Ovary (tissue), 9 donors: ENCODE results near the gene CD79B. TPM values are rescaled to one million over a fixed set of nuclear protein-coding genes. Genes with fewer than 3 reads are reported as not detected.
A peak's percentile ranks its signal among the peaks of the same experiment; 100 is the strongest.

ENCODE experiments used
- DNase-seq, 5 donors: peaks; one replicate each; pipeline ENCODE4 v3.0.0-alpha.2; 2019 to 2020
- H3K27ac ChIP-seq, 2 donors: fragments of 200-600 bp; one replicate each; pipeline versions ENCODE4 v1.5.1 to v1.8.0; 2019 to 2022
- H3K27me3 ChIP-seq: fragments of 200-600 bp; one replicate; pipeline ENCODE4 v1.8.0; 2022
- H3K36me3 ChIP-seq: fragments of 200-600 bp; sonication (generic); one replicate; pipeline ENCODE4 v1.5.1; 2019
- H3K4me1 ChIP-seq: one replicate; pipeline ENCODE4 v1.8.1; 2013; ENCODE audit warnings: mild to moderate bottlenecking, moderate library complexity; ENCODE audit not compliant: insufficient read depth
- H3K4me3 ChIP-seq: fragments of 200-600 bp; sonication (generic); one replicate; pipeline ENCODE4 v1.5.1; 2017
- H3K9me3 ChIP-seq, 2 donors: fragments of 200-600 bp in 1 of 2; sonication (generic) in 1 of 2; one replicate each; pipeline versions ENCODE4 v1.5.1 to v1.8.1; 2013 to 2019; ENCODE audit warnings: mild to moderate bottlenecking in 1 of 2, moderate library complexity in 1 of 2
- EP300 ChIP-seq: sonication (generic); formaldehyde crosslinking; IDR thresholded peaks from one replicate; pipeline ENCODE4 v1.6.1; 2017; ENCODE audit warnings: antibody characterized with exemption
- POLR2A ChIP-seq: fragments of 450-650 bp; IDR thresholded peaks from one replicate; pipeline ENCODE4 v1.6.1; 2017; ENCODE audit warnings: antibody characterized with exemption, mild to moderate bottlenecking, moderate library complexity
- WGBS, 3 donors: extraction: QIAGEN DNeasy Blood & Tissue Kit in 1 of 3; methylation state at CpG; one replicate each; pipeline versions ENCODE4 v1.1.5 to v1.1.7; 2013 to 2017; 5-methylcytosine and 5-hydroxymethylcytosine counted together
- intact Hi-C, 4 donors: fragments of 100-400 bp; cut with DNase I; formaldehyde crosslinking; loops; one replicate each; pipeline versions ENCODE4 v1.11.0 to v1.15.1; 2022 to 2023
- polyA plus RNA-seq, 2 donors: library from polyadenylated mRNA; stranded (reverse); fragments of 200-250 nt in 1 of 2; fragments of 350-450 nt in 1 of 2; fragmentation: Illumina TruSeq in 1 of 2; extraction: RNeasy Lipid Tissue Mini Kit (QIAGEN cat#74804) in 1 of 2; gene quantifications; one replicate each; pipeline ENCODE4 v1.2.3, GENCODE V29; 2013 to 2014
- total RNA-seq, 7 donors: library from RNA; depleted of rRNA in 2 of 7; stranded (reverse); fragments of >200 nt in 2 of 7; fragmentation: NEBNext Ultra II Directional in 3 of 7; extraction: Animal tissue kit (Norgen Biotek cat#: 25700) in 3 of 7; gene quantifications; one replicate each; pipeline versions ENCODE4 v1.1.0 to v1.2.4, GENCODE V29; 2016 to 2023
- TF ChIP-seq, protein P1 (sequence below), 3 donors: fragments of 450-650 bp in 2 of 3; fragments of 200-600 bp in 1 of 3; IDR thresholded peaks; one replicate each; pipeline versions ENCODE4 v1.5.1 to v1.8.0; 2016 to 2022; ENCODE audit warnings: antibody characterized with exemption in 3 of 3, mild to moderate bottlenecking in 1 of 3
- donor health status: DM: no; HTN: no; CAD: no; lungs with moderate emphysema.
- donor health status: DM: no; HTN: no; CAD: no.
- donor health status: Bipolar disorder and iron deficiency.
- donor health status: DM: yes; HTN: yes; CAD: no.
- donor health status: DM: no; HTN: no; CAD: no.
- donor health status: DM: yes; HTN: yes; CAD: no.

Gene CD79B
- total and polyA plus RNA-seq, 9 donors, result 0.48 to 2.0 (median 0.92) TPM

DNA sequence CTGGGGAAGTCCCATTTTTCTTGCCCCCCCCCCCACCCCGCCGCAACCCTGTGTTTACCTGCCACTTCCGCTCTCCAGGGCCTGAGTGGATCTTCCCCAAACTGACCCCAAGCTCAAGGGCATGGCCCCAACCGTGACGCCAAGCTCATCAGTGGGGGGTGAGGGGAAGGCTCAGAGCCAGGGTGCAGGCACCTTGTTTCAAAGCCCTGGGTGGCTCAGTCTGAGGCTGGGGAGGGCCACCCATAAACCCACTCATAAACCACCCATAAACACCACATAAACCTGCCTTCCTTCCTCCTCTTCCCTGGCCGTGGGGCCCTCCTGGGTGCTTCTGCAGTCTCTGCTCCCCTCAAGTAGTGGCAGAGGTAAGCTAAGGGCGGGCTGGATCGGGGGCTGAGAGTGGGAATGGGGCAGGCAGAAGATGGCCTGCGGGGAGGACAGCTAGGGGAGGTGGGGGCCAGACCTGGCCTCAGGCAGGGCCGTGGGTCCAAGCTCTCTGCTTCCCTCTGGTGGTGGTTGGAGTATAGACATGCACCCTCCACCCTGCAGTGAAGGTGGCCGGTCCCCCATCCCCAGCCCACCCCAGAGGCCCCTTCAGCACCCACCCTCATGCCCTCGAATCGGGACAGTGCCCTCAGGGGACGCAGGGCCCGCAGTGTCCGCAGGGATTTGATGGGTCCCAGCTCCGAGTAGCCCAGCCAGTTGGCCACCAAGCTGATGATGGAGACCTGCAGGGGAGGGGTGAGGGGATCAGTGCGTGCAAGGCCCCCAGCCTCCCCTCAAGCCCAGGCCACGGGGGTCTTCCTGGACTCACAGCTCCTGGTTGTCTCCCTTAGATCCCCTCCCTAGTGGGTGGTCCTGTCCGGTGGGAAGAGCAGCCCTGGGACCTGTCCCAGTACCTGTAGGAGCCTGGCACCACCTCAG lies 14.6 kb upstream of the CD79B start:
- peak in 2 of 5 donors; percentile 28 to 36 for DNase-seq
- Histone ChIP-seq H3K27me3 (no peaks in the 10 kb centered on the region), H3K4me3 (no peak overlapping the region), H3K36me3 (no peaks in the 10 kb centered on the region), H3K9me3 (no peaks in the 10 kb centered on the region), H3K27ac (no peak overlapping the region), H3K4me1 (peaks cover 7% of the 10 kb centered on the region)
- no peak for TF ChIP-seq EP300
- TF ChIP-seq, protein P1, sequence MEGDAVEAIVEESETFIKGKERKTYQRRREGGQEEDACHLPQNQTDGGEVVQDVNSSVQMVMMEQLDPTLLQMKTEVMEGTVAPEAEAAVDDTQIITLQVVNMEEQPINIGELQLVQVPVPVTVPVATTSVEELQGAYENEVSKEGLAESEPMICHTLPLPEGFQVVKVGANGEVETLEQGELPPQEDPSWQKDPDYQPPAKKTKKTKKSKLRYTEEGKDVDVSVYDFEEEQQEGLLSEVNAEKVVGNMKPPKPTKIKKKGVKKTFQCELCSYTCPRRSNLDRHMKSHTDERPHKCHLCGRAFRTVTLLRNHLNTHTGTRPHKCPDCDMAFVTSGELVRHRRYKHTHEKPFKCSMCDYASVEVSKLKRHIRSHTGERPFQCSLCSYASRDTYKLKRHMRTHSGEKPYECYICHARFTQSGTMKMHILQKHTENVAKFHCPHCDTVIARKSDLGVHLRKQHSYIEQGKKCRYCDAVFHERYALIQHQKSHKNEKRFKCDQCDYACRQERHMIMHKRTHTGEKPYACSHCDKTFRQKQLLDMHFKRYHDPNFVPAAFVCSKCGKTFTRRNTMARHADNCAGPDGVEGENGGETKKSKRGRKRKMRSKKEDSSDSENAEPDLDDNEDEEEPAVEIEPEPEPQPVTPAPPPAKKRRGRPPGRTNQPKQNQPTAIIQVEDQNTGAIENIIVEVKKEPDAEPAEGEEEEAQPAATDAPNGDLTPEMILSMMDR (IDR thresholded peaks at IDR 0.05), result peak in 2 of 3 donors; percentile 21 to 48
- WGBS, 3 donors, result 48 to 52% (median 50%) methylated on average over 17 to 20 of the region's 20 CpGs
- intact Hi-C loops, result no loop called here

GRCh38 chr17:63945784-63946439 lies 13.8 kb upstream of the CD79B start:
- DNase-seq, result no peak
- no peaks in the 10 kb centered on the region for H3K9me3 ChIP-seq
- no peaks in the 10 kb centered on the region for H3K36me3 ChIP-seq
- H3K27me3 ChIP-seq, result no peaks in the 10 kb centered on the region
- no peak overlapping the region for H3K4me3 ChIP-seq
- TF ChIP-seq, protein P1 (IDR thresholded peaks at IDR 0.05), result no peak
- no peak for TF ChIP-seq POLR2A
- 63 to 83% (median 74%) methylated on average over 6 of the region's 6 CpGs for WGBS, 3 donors
- intact Hi-C loops, result no loop called here
- H3K4me1 ChIP-seq, result peaks cover 7% of the 10 kb centered on the region
- H3K27ac ChIP-seq, result no peak overlapping the region

- WGBS, 3 donors, result 79 to 82% (median 80%) methylated on average over 22 to 24 of the region's 24 CpGs
- Histone ChIP-seq H3K27ac (no peak overlapping the region), H3K4me3 (no peak overlapping the region), H3K9me3 (no peaks in the 10 kb centered on the region), H3K4me1 (peaks cover 4% of the 10 kb centered on the region), H3K27me3 (no peaks in the 10 kb centered on the region), H3K36me3 (no peaks in the 10 kb centered on the region)
- intact Hi-C loops, result no loop called here
- DNase-seq, result no peak
- TF ChIP-seq POLR2A (no peak), EP300 (no peak)
- TF ChIP-seq, protein P1 (IDR thresholded peaks at IDR 0.05), result no peak
Measured at GRCh38 chr17:63944736-63945499, 12.8 kb upstream of the CD79B start.

GRCh38 chr17:63943745-63944144 lies 11.6 kb upstream of the CD79B start:
- Histone ChIP-seq H3K27me3 (no peaks in the 10 kb centered on the region), H3K9me3 (no peaks in the 10 kb centered on the region), H3K4me3 (no peak overlapping the region), H3K4me1 (no peaks in the 10 kb centered on the region), H3K27ac (no peak overlapping the region), H3K36me3 (no peaks in the 10 kb centered on the region)
- TF ChIP-seq EP300 (no peak), POLR2A (no peak)
- TF ChIP-seq, protein P1 (IDR thresholded peaks at IDR 0.05), result no peak
- WGBS, 3 donors, result 81 to 93% (median 85%) methylated on average over 9 of the region's 9 CpGs
- intact Hi-C loops, result no loop called here
- DNase-seq, result no peak
